Measurements from ENCODE around the gene CHAD.

- TF ChIP-seq, protein P1, sequence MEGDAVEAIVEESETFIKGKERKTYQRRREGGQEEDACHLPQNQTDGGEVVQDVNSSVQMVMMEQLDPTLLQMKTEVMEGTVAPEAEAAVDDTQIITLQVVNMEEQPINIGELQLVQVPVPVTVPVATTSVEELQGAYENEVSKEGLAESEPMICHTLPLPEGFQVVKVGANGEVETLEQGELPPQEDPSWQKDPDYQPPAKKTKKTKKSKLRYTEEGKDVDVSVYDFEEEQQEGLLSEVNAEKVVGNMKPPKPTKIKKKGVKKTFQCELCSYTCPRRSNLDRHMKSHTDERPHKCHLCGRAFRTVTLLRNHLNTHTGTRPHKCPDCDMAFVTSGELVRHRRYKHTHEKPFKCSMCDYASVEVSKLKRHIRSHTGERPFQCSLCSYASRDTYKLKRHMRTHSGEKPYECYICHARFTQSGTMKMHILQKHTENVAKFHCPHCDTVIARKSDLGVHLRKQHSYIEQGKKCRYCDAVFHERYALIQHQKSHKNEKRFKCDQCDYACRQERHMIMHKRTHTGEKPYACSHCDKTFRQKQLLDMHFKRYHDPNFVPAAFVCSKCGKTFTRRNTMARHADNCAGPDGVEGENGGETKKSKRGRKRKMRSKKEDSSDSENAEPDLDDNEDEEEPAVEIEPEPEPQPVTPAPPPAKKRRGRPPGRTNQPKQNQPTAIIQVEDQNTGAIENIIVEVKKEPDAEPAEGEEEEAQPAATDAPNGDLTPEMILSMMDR (IDR thresholded peaks at IDR 0.05) = peak; percentile 18 to 49 (median 36)
- no peak for TF ChIP-seq POLR2A (IDR thresholded peaks at IDR 0.05)
These were observed 32.4 kb upstream of the CHAD start for GRCh38 chr17:50501054-50501453.

Measured in adrenal gland (tissue), 5 donors.